ENCODE results near the gene ZNF423.

DNA sequence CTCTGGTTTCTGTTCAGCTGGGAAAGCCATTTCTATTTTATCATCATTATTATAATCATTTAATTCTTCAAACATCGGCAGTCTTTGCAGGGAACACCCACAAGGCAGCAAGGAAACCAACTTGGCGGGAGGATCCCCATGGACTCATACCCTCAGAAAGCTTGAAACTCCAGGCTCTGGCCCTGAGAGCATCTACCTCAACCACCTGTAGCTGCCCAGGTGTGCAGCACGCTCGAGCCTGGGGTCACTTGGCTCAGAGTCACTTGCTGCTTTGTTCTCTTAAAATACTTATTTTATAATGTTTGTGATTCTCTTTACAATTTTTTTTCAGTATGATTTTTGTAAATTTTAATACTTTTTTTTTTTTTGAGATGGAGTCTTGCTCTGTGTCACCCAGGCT is 6.8 kb upstream of the ZNF423 start:
- no peak for TF ChIP-seq CTCF (IDR thresholded peaks at IDR 0.05; ENCODE audit: low read length)
- no peak for TF ChIP-seq EZH2 (optimal IDR thresholded peaks at IDR 0.05; ENCODE audit: low read depth, low read length)
- no peak for TF ChIP-seq EZH2phosphoT487 (IDR thresholded peaks at IDR 0.05; ENCODE audit: low read length)

Measured in MM.1S (cell line).